22Rv1 (cell line): ENCODE results near the gene PSMG4.

Source experiments
- H3K27ac ChIP-seq: fragments of 450-650 bp; 2 replicates; pipeline ENCODE4 v1.5.1; 2017
- CTCF ChIP-seq: fragments of 450-650 bp; IDR thresholded peaks from 2 replicates; pipeline ENCODE4 v1.5.1; 2017; ENCODE audit warnings: mild to moderate bottlenecking
- ZFX ChIP-seq: fragments of 450-650 bp; IDR thresholded peaks from 2 replicates; pipeline ENCODE4 v1.6.1; 2017; ENCODE audit warnings: antibody characterized with exemption, borderline replicate concordance

PSMG4 gene

GRCh38 chr6:3284436-3284876 is 25.7 kb downstream of the PSMG4 start:
- H3K27ac ChIP-seq: no peak overlapping the region
- TF ChIP-seq CTCF (no peak), ZFX (no peak)

GRCh38 chr6:3285049-3285639 is 26.4 kb downstream of the PSMG4 start:
- TF ChIP-seq CTCF (no peak), ZFX (no peak)
- H3K27ac ChIP-seq: no peak overlapping the region

GRCh38 chr6:3285732-3286131 is 27.0 kb downstream of the PSMG4 start:
- TF ChIP-seq ZFX (no peak), CTCF (no peak)
- H3K27ac ChIP-seq: no peak overlapping the region

- TF ChIP-seq CTCF (no peak), ZFX (no peak)
- H3K27ac ChIP-seq: no peak overlapping the region
Observed at GRCh38 chr6:3286641-3287171, 28.0 kb downstream of the PSMG4 start.

GRCh38 chr6:3287308-3287707 is 28.6 kb downstream of the PSMG4 start:
- no peak overlapping the region for H3K27ac ChIP-seq
- TF ChIP-seq ZFX (no peak), CTCF (no peak)

GRCh38 chr6:3287976-3288707 is 29.4 kb downstream of the PSMG4 start:
- H3K27ac ChIP-seq: no peak overlapping the region
- TF ChIP-seq CTCF (no peak), ZFX (no peak)
